ENCODE measurements around the gene EYS.
"Not testable (repeated sequence)": the region's sequence is repeated elsewhere in the genome, so short reads cannot be mapped to it uniquely, and the experiment has no call there.

EYS gene

GRCh38 chr6:63926950-63927927, 1779.8 kb downstream of the EYS start:
- DNase-seq = no peak

GRCh38 chr6:63926258-63926780, 1780.7 kb downstream of the EYS start:
- DNase-seq = no peak

GRCh38 chr6:63923139-63923739, 1783.8 kb downstream of the EYS start:
- DNase-seq = peak; percentile 29

- no peak for DNase-seq
Measured at GRCh38 chr6:63919556-63920110, 1787.4 kb downstream of the EYS start.

GRCh38 chr6:63912887-63913286, 1794.1 kb downstream of the EYS start:
- no peak for DNase-seq

GRCh38 chr6:63910863-63911551, 1796.0 kb downstream of the EYS start:
- DNase-seq = peak; percentile 57

DNA sequence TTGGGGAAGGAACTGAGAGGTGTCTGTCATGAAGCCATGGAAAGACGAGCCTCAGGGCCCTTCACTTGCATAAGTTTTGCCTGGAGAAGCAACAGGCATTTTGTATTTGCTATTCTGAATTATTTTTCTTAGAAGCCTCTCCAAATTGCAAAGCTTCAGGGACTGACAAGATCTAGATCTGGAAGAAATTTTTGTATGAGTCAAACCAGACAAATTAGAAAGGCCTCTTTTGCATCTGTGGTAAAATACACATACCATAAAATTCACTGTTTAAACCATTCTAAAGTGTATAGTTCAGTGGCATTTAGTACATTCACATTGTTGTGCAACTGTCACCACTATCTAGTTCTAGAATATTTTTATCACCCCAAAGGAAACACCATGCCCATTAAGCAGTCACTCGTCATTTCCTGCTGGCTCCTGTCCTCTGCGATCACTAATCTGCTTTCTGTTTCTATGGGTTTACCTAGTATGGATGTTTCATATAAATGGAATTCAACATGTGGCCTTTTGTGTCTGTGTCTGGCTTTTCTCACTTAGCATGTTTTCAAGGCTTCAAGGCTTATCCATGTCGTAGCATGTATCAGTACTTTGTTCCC, 1802.3 kb downstream of the EYS start:
- DNase-seq = no peak

- DNase-seq = no peak
Measured at GRCh38 chr6:63899550-63899949, 1807.5 kb downstream of the EYS start.

- no peak for DNase-seq
Measured at GRCh38 chr6:63897952-63898351, 1809.1 kb downstream of the EYS start.

DNA sequence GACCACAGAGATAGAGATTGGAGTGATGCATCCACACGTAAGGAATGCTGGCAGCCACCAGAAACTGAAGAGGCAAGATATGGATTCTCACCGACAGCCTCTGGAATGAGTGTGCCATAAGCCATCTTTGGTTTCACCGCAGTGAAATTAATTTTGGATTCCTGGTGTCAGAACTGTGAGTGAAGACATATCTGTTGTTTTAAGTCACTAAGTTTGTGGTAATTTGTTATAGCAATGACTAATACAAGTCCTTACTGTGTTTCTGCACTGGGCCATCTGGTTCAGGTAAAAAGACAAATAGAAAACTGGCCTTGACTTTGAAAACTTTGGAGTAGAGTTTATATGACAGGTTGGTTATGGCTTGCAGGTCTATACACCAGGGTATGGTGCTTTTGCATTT, 1809.6 kb downstream of the EYS start:
- no peak for DNase-seq

DNA sequence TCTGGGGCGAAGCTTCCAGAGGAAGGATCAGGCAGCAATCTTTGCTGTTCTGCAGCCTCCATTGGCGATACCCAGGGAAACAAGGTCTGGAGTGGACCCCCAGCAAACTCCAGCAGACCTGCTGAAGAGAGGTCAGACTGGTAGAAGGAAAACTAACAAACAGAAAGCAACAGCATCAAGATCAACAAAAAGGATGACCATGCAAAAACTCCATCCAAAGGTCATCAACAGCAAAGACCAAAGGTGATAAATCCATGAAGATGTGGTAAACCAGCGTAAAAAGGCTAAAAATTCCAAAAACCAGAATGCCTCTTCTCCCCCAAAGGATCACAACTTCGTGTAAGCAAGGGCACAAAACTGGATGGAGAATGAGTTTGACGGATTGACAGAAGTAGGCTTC, 1818.6 kb downstream of the EYS start:
- no peak for DNase-seq

DNA sequence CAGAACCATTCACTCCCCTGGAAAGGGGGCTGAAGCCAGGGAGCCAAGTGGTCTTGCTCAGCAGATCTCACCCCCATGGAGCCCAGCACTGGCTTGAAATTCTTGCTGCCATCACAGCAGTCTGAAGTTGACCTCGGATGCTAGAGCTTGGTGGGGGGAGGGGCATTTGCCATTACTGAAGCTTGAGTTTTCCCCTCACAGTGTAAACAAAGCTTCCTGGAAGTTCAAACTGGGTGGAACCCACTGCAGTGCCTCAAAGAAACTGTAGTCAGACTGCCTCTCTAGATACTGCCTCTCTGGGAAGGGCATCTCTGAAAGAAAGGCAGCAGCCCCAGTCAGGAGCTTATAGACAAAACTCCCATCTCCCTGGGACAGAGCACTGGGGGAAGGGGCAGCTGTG, 1819.2 kb downstream of the EYS start:
- DNase-seq = not testable (repeated sequence)

DNA sequence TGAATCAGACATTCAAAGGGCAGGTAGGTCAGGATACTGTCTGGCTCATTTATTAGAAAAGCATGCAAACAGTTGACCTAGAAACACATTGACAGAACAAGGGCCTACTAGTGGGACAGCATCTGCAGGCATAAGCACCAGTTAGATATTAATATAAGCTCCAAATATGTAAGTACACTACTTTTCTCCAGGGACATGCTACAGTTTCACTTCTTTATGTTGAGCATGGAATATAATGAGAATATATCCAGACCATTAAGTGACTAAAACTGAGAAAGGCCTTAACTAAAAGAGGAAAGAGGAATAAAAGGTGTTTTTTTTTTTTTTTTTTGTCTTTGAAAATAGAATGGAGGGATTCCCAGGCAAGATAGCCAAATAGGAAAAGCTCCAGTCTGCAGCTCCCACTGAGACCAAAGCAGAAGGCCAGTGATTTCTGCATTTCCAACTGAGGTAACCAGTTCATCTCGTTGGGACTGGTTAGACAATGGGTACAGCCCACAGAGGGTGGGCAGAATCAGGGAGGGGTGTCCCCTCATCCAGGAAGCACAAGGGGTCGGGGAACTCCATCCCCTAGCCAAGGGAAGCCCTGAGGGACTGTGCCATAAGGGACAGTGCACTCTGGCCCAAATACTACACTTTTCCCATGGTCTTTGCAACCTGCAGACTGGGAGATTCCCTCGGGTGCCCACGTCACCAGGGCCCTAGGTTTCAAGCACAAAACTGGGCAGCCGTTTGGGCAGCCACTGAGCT, 1819.8 kb downstream of the EYS start:
- no peak for DNase-seq

- no peak for DNase-seq
Measured at GRCh38 chr6:63886341-63886740, 1820.7 kb downstream of the EYS start.

DNA sequence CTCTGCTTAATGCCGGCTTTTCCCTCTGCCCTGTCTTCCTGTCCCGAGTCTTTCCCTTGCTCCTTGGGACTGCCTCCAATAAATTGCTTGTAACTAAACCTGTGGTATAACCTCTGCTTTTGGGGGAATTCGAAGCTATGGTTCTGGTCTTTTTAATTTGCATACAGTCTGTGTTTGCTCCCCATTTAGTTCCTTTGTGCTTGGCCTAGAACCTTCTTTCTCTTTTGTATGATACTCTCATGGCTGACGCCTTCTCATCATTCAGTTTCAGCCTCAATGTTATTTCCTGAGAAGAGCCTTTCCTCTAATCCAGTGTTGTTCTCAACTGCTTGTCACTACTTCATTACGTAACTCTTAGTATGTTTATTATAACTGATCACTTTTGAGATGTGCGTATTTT, 1823.4 kb downstream of the EYS start:
- no peak for DNase-seq

DNA sequence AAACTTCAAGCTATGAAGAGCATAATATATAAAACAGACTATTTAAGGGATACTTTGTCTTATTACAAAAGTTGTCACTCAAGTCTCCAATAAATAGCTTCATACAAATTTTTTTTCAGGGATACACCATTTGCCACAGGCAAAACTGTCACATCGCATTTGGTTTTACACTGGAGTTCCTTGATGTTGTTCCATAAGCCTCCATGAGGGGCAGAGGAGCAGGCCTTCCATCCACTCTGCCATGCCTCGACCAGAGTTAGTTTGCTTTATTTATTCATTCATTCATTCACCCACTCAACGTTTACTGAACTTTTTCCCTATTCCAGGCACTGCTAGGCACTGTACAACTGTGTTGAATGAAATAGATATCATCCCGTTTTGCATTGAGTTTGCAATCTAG, 1824.8 kb downstream of the EYS start:
- DNase-seq = no peak

GRCh38 chr6:63881791-63882190, 1825.2 kb downstream of the EYS start:
- DNase-seq = no peak

- DNase-seq = no peak
Measured at GRCh38 chr6:63872233-63872632, 1834.8 kb downstream of the EYS start.

GRCh38 chr6:63868351-63868750, 1838.7 kb downstream of the EYS start:
- DNase-seq = no peak

- DNase-seq = peak; percentile 60
Measured at GRCh38 chr6:63864671-63865318, 1842.2 kb downstream of the EYS start.

GRCh38 chr6:63864061-63864460, 1843.0 kb downstream of the EYS start:
- DNase-seq = no peak
